ENCODE measurements around the gene C3orf18.

The C3orf18 gene

DNA sequence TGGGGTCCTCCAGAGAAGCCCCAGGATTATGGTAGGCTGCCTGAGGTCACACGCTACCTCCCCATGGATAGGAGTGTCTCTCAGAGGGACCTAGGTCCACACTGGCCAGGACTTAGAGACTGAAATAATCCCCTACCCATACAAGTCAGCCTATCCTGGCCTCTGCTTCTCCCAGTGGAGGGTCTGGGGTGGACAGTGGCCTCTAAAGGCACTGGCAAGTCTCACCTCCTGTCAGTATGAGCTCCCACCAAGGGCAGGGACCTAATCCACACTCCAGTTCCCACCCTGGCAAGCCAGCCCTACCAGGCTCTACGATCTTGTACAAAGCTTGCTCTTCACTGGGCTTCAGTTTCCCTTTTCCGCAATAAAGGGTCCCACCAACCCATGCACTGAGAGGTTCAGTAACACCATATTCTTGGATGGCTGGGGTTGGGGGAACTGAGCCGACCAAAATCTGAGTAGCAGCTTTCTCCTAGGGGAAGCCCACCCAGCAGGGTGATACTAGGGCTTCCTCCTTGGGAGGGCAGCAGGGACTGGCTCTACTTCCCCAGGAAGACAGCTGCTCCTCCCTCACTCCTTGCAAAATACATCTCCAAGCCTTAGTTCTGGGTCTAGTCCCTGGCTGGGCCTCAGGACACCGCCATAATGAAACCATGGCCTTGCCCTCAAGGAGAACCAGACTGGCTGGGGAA lies 41.7 kb upstream of the C3orf18 start:
- Histone ChIP-seq H3K27me3 (ENCODE audit: control insufficient read depth, insufficient read depth, low read length) (no peaks in the 10 kb centered on the region), H3K9ac (ENCODE audit: low read length) (peak overlapping the region; percentile 31), H3K9me3 (ENCODE audit: control insufficient read depth, low read length) (no peaks in the 10 kb centered on the region), H3K4me3 (ENCODE audit: low read length) (no peak overlapping the region), H3K36me3 (ENCODE audit: control insufficient read depth, insufficient read depth, low read length) (no peaks in the 10 kb centered on the region), H3K4me1 (ENCODE audit: control insufficient read depth, insufficient read depth, low read length) (peaks cover 34% of the 10 kb centered on the region)

- Histone ChIP-seq H3K4me3 (ENCODE audit: low read length) (no peak overlapping the region), H3K36me3 (ENCODE audit: control insufficient read depth, insufficient read depth, low read length) (no peaks in the 10 kb centered on the region), H3K9ac (ENCODE audit: low read length) (no peak overlapping the region), H3K27me3 (ENCODE audit: control insufficient read depth, insufficient read depth, low read length) (no peaks in the 10 kb centered on the region), H3K9me3 (ENCODE audit: control insufficient read depth, low read length) (no peaks in the 10 kb centered on the region), H3K4me1 (ENCODE audit: control insufficient read depth, insufficient read depth, low read length) (peaks cover 39% of the 10 kb centered on the region)
These were observed 40.7 kb upstream of the C3orf18 start for GRCh38 chr3:50608278-50608677.

- H3K9ac ChIP-seq (ENCODE audit: low read length): no peak overlapping the region
- H3K27me3 ChIP-seq (ENCODE audit: control insufficient read depth, insufficient read depth, low read length): no peaks in the 10 kb centered on the region
- no peaks in the 10 kb centered on the region for H3K9me3 ChIP-seq (ENCODE audit: control insufficient read depth, low read length)
- no peaks in the 10 kb centered on the region for H3K36me3 ChIP-seq (ENCODE audit: control insufficient read depth, insufficient read depth, low read length)
- peaks cover 40% of the 10 kb centered on the region for H3K4me1 ChIP-seq (ENCODE audit: control insufficient read depth, insufficient read depth, low read length)
- no peak overlapping the region for H3K4me3 ChIP-seq (ENCODE audit: low read length)
These were observed 39.9 kb upstream of the C3orf18 start for GRCh38 chr3:50607271-50608091.

DNA sequence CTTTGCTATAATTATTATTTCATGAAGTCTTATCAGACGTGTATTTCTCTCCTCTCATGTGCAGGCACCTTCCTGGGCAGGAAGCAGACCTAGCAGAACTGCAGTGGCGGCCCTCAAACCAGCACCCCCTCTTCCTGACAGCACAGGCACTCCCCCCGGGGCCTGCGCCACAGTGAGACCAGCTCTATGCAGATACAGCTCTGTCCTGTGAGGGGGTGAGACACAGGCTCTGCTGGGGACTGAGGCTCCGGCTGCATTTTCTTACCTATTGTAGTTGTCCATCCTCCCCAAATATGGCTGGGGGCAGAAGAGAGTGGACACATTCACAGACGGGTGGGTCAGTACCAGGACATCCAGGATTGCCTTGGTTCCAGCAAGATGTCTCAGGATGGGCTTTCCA lies 39.0 kb upstream of the C3orf18 start:
- H3K4me3 ChIP-seq (ENCODE audit: low read length): no peak overlapping the region
- H3K4me1 ChIP-seq (ENCODE audit: control insufficient read depth, insufficient read depth, low read length): peaks cover 46% of the 10 kb centered on the region
- no peak overlapping the region for H3K9ac ChIP-seq (ENCODE audit: low read length)
- no peaks in the 10 kb centered on the region for H3K9me3 ChIP-seq (ENCODE audit: control insufficient read depth, low read length)
- H3K36me3 ChIP-seq (ENCODE audit: control insufficient read depth, insufficient read depth, low read length): no peaks in the 10 kb centered on the region
- H3K27me3 ChIP-seq (ENCODE audit: control insufficient read depth, insufficient read depth, low read length): no peaks in the 10 kb centered on the region

DNA sequence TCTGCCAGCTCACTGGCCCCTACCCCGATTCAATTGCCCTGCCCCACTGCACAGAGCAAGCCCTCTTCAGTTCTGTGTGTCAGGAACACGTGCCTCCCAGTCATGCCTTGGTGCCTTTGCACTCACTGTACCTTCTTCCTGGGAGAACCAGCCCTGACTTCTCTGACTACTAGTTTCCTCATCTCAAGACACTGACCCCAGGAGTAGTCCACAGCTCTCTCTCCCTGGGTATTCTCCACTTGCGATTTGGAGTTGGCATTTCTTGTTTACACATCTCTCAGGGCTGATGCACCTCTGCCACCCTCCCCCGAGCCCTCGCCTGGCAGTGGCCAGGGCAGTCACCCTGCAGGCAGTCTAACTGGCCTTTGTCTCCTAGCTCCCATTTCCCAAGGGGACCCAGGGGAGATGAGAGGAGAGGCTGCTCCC lies 38.4 kb upstream of the C3orf18 start:
- H3K9me3 ChIP-seq (ENCODE audit: control insufficient read depth, low read length): no peaks in the 10 kb centered on the region
- peaks cover 49% of the 10 kb centered on the region for H3K4me1 ChIP-seq (ENCODE audit: control insufficient read depth, insufficient read depth, low read length)
- H3K9ac ChIP-seq (ENCODE audit: low read length): no peak overlapping the region
- no peaks in the 10 kb centered on the region for H3K27me3 ChIP-seq (ENCODE audit: control insufficient read depth, insufficient read depth, low read length)
- H3K4me3 ChIP-seq (ENCODE audit: low read length): no peak overlapping the region
- no peaks in the 10 kb centered on the region for H3K36me3 ChIP-seq (ENCODE audit: control insufficient read depth, insufficient read depth, low read length)

DNA sequence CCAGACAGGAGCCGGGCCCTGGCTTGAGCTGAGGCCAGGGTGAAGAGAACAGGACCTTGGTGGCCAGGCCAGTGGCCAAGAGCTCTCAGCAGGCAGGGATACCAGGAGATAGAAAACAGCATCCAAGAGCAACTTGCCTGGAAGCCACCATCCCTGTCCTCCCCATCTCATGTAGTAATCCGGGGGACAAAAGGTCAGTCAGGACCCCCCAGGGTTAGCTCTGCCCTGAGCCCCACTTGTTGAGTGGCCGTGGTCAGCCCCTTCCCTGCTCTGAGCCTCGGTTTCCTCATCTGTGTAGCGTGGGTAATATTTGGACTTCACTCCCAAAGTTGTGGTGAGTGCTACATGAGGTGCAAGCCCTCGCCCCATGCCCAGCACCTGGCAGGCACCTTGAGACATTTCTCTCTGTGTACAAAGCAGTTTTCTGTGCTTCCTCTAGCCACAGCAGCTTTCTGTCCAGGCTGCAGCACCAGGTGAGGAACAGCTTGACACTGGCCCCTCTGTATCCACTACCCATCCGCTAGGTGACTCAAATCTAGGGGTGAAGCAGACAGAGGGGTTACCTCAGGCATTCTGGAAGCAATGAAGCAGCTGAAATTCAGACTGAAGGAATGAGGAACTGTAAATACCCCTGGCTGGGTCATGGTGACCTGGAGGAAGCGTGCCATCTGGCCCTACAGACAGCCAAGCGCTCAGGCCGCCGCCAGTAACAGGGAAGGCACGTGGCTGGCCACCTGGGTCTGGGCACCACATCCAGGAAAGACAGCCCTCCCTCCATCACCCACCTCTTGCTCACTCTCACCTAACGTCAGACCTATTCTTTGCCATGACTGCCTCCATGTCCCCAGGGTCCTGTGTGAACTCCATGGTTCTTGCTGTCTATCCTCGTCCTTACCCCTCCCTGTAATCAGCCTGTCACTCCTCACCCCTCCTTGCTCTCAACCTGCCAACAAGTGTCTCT lies 37.4 kb upstream of the C3orf18 start:
- Histone ChIP-seq H3K4me1 (ENCODE audit: control insufficient read depth, insufficient read depth, low read length) (peaks cover 49% of the 10 kb centered on the region), H3K9ac (ENCODE audit: low read length) (no peak overlapping the region), H3K36me3 (ENCODE audit: control insufficient read depth, insufficient read depth, low read length) (no peaks in the 10 kb centered on the region), H3K27me3 (ENCODE audit: control insufficient read depth, insufficient read depth, low read length) (no peaks in the 10 kb centered on the region), H3K9me3 (ENCODE audit: control insufficient read depth, low read length) (no peaks in the 10 kb centered on the region), H3K4me3 (ENCODE audit: low read length) (no peak overlapping the region)

GRCh38 chr3:50604110-50604621 lies 36.6 kb upstream of the C3orf18 start:
- Histone ChIP-seq H3K4me1 (ENCODE audit: control insufficient read depth, insufficient read depth, low read length) (peaks cover 45% of the 10 kb centered on the region), H3K36me3 (ENCODE audit: control insufficient read depth, insufficient read depth, low read length) (no peaks in the 10 kb centered on the region), H3K9ac (ENCODE audit: low read length) (no peak overlapping the region), H3K27me3 (ENCODE audit: control insufficient read depth, insufficient read depth, low read length) (no peaks in the 10 kb centered on the region), H3K4me3 (ENCODE audit: low read length) (no peak overlapping the region), H3K9me3 (ENCODE audit: control insufficient read depth, low read length) (no peaks in the 10 kb centered on the region)

DNA sequence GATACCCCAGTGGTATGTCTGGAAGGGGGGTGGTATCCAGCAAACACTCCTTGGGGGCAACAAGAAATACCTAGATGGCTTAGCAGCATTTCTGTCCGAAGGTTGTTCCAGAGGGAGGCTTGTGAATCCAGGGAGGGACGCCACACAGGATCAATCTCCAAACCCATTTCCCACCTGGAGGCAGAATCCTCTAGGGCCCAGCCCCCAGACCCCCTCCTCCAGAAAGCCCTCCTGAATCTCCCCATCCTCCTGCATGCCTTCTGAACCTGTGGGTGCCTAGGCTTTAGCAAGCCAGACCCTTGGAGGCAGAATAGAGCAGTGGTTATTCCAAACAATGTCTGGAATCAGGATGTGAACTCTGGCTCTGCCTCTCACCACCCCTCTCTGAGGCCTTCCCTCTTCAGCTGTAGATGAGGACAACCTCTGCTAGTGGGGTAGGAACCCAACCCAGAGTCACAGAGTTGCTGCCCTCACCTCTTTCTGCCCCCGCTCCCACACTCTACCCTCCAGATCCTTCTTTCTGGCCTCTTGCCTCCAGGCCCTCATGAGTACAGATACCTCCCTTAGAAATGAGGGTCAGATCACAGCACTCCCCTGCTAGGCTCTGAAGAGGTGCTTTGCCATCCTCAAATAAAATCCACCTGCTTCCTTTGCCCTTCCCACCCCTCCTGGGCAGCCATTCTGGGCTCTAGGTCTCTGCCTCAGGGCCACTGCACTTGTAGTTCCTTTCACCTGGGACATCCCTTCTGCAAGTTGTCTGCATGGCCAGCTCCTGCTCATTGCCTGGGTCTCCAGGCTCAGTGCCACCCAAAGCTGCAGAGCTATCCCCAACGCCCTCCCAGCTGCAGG lies 35.9 kb upstream of the C3orf18 start:
- Histone ChIP-seq H3K9me3 (ENCODE audit: control insufficient read depth, low read length) (no peaks in the 10 kb centered on the region), H3K27me3 (ENCODE audit: control insufficient read depth, insufficient read depth, low read length) (no peaks in the 10 kb centered on the region), H3K36me3 (ENCODE audit: control insufficient read depth, insufficient read depth, low read length) (no peaks in the 10 kb centered on the region), H3K4me3 (ENCODE audit: low read length) (no peak overlapping the region), H3K9ac (ENCODE audit: low read length) (peak overlapping the region; percentile 76), H3K4me1 (ENCODE audit: control insufficient read depth, insufficient read depth, low read length) (peaks cover 41% of the 10 kb centered on the region)

DNA sequence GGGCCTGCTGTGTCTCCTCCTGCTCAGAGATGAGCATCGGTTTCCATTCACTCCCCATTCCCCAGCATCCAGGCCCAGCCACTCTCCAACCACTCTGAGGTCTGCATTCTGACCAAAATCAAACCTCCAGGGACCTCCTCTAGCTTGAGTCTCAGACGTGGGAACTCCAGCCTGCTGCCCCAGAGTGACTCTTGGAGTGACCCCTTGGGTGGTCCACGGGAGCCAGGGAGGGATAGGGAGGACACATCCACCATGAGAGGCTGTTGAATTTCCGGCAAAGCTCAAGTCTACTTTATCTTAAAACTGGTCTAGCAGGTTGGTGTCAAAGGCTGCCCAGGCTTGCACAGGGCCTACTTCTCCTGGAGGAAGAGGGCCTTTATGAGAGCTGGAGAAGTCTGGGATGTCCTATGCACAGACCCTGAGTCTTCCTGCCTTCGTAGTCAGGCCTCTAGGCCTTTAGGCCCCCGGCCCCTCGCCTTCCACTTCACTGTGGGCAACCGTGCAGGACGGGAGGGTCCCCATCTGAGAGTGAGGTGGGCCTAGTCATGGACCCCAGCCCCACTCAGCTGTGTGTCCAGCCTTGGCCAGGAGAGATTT lies 35.1 kb upstream of the C3orf18 start:
- peak overlapping the region; percentile 76 for H3K9ac ChIP-seq (ENCODE audit: low read length)
- no peak overlapping the region for H3K4me3 ChIP-seq (ENCODE audit: low read length)
- peaks cover 41% of the 10 kb centered on the region for H3K4me1 ChIP-seq (ENCODE audit: control insufficient read depth, insufficient read depth, low read length)
- H3K36me3 ChIP-seq (ENCODE audit: control insufficient read depth, insufficient read depth, low read length): no peaks in the 10 kb centered on the region
- H3K27me3 ChIP-seq (ENCODE audit: control insufficient read depth, insufficient read depth, low read length): no peaks in the 10 kb centered on the region
- no peaks in the 10 kb centered on the region for H3K9me3 ChIP-seq (ENCODE audit: control insufficient read depth, low read length)

GRCh38 chr3:50600841-50601591 lies 33.5 kb upstream of the C3orf18 start:
- Histone ChIP-seq H3K9me3 (ENCODE audit: control insufficient read depth, low read length) (no peaks in the 10 kb centered on the region), H3K4me1 (ENCODE audit: control insufficient read depth, insufficient read depth, low read length) (peaks cover 41% of the 10 kb centered on the region), H3K36me3 (ENCODE audit: control insufficient read depth, insufficient read depth, low read length) (no peaks in the 10 kb centered on the region), H3K4me3 (ENCODE audit: low read length) (peak overlapping the region; percentile 27), H3K27me3 (ENCODE audit: control insufficient read depth, insufficient read depth, low read length) (no peaks in the 10 kb centered on the region), H3K9ac (ENCODE audit: low read length) (peak overlapping the region; percentile 76)

Data from mucosa of stomach (tissue), 1 donor.